HG03196 (cell line): Measurements from ENCODE around the gene NUCB1.
"Not testable (repeated sequence)": the region's sequence is repeated elsewhere in the genome, so short reads cannot be mapped to it uniquely, and the experiment has no call there.

Source experiments
- ATAC-seq: cut with Tn5 transposase; IDR thresholded peaks from one replicate; pipeline ENCODE4 v1.9.1; 2021; ENCODE audit not compliant: unreplicated experiment

The NUCB1 gene

DNA sequence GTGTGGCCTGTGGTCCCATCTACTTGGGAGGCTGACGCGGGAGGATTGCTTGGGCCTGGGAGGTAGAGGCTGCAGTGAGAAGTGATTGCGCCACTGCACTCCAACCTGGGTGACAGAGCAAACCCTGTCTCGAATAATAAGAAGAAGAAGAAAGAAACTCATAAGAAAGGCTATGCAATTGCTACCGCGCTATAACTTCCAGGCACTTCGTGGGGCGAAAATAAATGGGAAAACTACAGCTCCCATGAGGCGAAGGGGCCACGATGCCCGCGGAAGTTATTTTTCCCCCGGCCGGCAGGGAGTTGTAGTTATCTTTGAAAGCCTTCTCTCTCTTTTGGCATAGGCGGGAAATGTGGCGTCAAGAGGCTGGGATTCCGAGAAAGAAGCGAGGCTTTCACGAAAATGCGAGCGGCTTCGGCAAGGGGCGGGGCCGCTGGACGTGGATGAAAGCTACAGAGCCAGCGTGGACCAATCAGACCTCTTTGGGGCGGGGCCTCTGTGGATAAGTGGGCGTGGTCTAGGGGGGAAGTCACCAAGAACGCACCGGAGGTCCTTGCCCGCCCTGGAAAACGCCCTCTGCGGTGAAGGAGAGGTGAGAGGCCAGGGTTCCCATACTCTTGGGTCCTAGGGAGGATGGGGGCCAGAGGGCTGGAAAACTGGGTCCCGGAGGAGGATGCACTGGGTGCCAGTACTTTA, at the start of gene NUCB1:
Gene NUCB1, plus strand, starts transcription at position 532 of the 696 bp plus-strand sequence. CDS start 485 bp downstream, outside the sequence.
- ATAC-seq, result peak; percentile 86

DNA sequence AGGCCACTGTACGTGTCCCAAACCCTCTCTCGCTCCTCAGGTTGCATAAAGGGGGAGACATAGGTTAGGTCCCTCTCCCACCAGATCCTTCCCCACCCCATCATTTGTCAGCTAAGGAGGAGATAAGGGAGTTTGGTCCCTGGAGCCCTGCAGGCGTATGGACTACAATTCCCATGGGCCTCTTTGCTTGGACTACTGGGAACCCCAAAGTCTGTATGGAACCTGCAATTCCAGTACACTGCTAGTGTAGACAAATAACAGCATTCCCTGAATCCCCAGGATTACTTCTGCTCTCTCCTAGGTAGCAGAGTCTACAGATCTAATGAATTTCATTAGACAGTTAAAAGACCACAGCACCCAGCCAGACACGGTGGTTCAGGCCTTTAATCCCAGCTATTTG, 47.8 kb upstream of the NUCB1 start:
- no peak for ATAC-seq

- no peak for ATAC-seq
Measured at GRCh38 chr19:48853483-48853882, 46.6 kb upstream of the NUCB1 start.

DNA sequence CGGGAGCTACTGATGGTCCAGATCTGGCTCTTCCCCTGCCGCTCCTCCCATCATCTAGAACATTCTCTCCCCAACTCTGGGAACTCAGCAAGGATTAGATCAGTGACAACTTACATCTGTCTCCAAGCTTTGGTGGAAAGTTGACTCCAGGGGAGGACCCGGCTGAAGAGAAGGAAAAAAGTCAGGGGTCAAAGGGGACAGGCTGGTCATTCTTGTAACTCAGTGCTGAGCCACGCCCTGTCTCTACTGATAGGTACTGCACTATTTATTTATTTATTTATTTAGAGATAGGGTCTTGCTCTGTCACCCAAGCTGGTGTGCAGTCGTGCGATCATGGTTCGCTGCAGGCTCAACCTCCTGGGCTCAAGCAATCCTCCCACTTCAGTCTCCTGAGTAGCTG, 46.0 kb upstream of the NUCB1 start:
- no peak for ATAC-seq

DNA sequence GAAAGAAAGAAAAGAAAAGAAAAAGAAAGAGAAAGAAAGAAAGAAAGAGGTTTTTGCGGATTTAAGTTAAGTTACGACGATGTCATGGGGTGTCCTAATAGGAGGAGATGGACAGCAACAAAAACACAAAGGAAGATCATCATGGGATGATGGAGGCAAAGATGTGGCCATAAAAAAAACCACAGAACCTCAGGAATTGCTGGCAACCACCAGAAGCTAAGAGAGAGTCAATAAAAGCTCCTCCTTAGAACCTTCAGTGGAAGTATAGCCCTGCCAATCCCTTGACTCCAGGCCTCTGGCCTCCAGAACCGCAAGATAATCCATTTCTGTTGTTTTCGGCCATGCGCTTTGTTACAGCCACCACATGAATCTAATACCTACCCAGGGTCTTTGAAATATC, 43.2 kb upstream of the NUCB1 start:
- ATAC-seq, result no peak

DNA sequence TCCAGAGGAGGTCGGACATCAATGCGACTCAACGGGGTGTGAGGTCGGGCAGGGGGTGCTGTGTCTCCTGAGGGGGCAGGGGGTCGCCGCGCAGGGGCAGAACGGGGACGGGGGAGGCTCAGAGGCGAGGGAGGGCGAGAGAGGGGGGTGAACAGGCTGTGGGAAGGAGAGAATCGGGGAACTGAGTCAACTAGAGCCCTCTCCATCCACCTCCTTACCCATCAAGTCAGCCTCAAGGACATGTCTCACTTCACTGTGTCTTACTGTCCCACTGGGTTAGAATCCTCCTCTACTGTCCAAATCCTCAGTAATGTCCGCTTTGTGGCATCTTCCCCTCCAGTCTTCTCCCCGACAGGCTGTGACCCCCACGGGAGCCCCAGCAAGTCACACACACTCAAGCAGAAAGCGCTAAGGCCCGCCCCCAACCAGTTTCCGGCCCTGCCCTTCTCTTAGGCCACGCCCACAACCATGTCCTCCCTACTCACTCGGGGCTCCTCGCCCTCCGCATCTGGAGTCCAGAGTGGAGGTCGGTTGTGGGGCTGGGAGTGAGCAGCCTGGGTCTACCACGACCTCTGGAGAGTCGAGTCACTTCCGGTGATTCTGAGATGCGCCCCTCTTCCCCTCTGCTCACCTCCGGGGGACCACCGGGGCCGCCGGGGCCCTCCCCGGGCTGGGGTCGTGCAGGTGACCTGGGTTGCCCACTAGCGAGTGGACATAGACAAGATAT, 41.0 kb upstream of the NUCB1 start:
- no peak for ATAC-seq

GRCh38 chr19:48859711-48860572, 40.2 kb upstream of the NUCB1 start:
- ATAC-seq, result no peak

DNA sequence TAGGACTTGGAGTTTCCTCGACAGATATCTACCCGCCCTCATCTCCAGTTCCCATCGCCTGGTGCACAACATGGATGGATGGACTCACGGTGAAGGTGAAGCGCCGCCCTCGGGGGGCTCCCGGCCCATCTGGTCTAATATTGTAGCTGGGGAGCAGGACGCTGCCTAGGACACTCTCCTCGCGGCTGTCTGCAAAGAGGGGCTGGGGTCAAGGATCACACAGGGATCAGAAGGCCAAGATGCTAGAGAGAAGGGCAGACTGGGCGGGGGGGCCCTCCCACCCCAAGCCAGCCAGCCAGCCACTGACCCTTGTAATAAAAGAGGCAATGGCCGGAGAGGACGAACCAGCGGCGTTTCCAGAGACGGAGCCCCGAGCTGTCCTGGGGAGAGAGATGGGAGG, 38.8 kb upstream of the NUCB1 start:
- ATAC-seq, result no peak

DNA sequence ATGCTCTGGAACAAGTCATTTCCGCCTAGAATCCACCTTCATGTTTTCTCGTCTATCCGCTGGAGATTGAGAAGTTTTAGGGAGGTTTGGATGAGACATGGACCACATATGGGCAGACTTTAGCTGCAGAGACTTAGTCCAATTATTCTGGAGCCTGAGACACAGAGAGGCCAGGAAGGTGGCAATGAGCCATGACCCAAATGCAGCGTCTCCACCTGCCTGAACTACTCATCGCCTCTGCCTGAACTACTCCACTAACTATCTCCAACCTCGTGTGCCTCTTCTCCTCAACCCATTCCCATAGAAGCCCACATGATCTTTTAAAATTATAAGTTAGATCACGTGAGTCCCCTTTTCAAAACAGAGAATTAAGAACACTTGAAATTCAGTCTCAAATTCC, 37.3 kb upstream of the NUCB1 start:
- ATAC-seq, result no peak

- ATAC-seq, result no peak
Measured at GRCh38 chr19:48866692-48867091, 33.4 kb upstream of the NUCB1 start.

- ATAC-seq, result no peak
Measured at GRCh38 chr19:48867123-48867745, 32.9 kb upstream of the NUCB1 start.

DNA sequence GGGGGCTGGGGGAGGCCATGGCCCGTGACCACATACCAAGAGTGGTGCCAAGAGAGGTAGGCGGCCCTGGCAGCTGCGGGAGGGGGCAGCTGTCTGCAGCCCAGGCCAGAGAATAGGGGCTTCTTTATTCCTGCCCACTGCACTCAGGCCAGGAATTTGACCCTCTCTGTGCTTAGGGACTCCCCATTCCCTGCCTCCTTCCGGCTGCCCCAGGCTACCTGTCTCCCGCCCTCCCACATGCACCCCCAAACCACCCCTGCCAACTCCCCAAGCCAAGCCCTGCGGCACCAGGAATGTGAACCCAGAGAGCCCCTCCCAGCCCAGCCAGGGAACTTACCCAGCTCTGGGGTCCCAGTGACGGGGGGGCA, 32.4 kb upstream of the NUCB1 start:
- ATAC-seq, result no peak

DNA sequence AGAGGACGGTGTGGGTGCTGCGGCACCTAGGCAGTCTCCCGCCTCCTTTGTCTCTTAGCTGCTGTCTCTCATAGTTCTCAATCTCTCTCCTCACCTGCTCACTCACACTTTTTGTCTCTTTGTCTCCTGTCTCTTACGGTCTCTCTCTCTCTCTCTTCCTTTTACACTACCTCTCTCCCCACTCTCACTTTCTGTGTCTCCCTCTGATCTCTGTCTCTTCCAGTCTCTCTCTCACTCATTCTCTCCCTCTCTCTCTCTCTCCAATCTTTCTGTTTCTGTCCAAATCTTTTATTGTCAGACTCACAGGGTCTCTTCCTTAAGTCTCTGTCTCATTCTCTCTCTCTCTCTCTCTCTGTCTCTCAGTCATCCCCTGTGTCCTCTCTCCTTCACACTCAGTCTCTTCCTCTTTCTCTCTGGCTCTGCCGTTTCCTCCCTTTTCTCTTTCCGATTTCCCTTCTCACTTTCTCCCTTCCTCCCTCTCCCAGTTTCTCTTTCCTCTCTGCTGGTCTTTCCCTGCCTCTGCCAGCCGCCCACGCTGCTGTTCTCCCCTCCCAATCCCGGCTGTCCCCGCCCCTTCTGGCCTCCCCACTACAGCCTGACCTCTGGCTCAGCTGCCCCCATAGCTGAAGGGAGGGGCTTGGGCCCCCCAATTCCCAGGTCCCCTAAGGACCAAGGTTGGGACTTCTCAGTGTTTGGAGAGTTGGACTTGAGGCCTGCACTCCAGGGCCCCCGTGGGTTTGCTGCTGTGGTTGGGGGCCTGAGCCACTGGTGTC, 31.8 kb upstream of the NUCB1 start, which contains the start of gene PLEKHA4:
Gene PLEKHA4, minus strand, starts transcription at position 504 of the 773 bp plus-strand sequence. CDS start 997 bp downstream, outside the sequence.
- ATAC-seq, result no peak

- ATAC-seq, result no peak
Measured at GRCh38 chr19:48870048-48870447, 30.1 kb upstream of the NUCB1 start.

- ATAC-seq, result not testable (repeated sequence)
Measured at GRCh38 chr19:48871471-48872181, 28.5 kb upstream of the NUCB1 start.

DNA sequence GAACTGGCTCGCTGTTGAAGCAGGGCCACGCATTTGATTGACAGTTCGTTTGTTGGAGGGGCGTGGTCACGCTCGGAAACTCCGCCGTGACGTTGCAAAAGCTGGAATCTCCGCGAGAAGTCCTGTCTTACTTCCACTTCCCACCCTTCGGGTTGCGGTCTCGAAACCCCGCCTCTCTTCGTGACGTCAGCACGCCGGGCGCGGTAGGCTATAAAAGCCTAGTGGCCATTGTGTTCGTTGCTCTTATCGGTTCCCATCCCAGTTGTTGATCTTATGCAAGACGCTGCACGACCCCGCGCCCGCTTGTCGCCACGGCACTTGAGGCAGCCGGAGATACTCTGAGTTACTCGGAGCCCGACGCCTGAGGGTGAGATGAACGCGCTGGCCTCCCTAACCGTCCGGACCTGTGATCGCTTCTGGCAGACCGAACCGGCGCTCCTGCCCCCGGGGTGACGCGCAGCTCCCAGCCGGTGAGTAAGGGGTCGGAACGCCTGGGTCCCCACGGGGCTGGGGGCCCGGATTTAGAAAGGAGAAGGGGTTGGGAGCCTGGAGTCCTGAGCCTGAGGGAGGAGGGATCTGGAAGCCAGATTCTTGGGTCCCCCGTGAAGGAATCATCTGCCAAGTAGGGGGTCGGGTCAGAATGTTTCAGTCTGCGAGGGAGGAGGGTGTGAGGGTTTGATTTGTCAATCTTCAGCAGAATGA, 27.8 kb upstream of the NUCB1 start, which contains the start of gene PPP1R15A:
Gene PPP1R15A, plus strand, starts transcription at position 240 of the 702 bp plus-strand sequence. CDS start 813 bp downstream, outside the sequence.
- ATAC-seq, result peak; percentile 54

GRCh38 chr19:48872884-48873475, 27.1 kb upstream of the NUCB1 start:
- no peak for ATAC-seq

- no peak for ATAC-seq
Measured at GRCh38 chr19:48873476-48874302, 26.4 kb upstream of the NUCB1 start.
